22Rv1 (cell line): ENCODE data around the gene ABO.

Experiments
- CTCF ChIP-seq: fragments of 450-650 bp; IDR thresholded peaks from 2 replicates; pipeline ENCODE4 v1.5.1; 2017; ENCODE audit warnings: mild to moderate bottlenecking
- ZFX ChIP-seq: fragments of 450-650 bp; IDR thresholded peaks from 2 replicates; pipeline ENCODE4 v1.6.1; 2017; ENCODE audit warnings: antibody characterized with exemption, borderline replicate concordance

GRCh38 chr9:133307301-133307700, 32.3 kb upstream of the ABO start:
- TF ChIP-seq CTCF, result no peak
- TF ChIP-seq ZFX, result no peak
